Suprapubic skin (tissue), 4 donors: ENCODE results near the gene ITSN1. TPM values are rescaled to one million over a fixed set of nuclear protein-coding genes. Genes with fewer than 3 reads are reported as not detected.
A peak's percentile ranks its signal among the peaks of the same experiment; 100 is the strongest.

Source experiments
- DNase-seq, 2 donors: peaks; one replicate each; pipeline ENCODE4 v3.0.0-alpha.2; 2019; ENCODE audit warnings: low spot score in 2 of 2
- H3K27ac ChIP-seq: fragments of 200-600 bp; sonication (generic); one replicate; pipeline ENCODE4 v1.5.1; 2019
- H3K27me3 ChIP-seq: fragments of 200-600 bp; sonication (generic); one replicate; pipeline ENCODE4 v1.5.1; 2019
- H3K36me3 ChIP-seq: fragments of 200-600 bp; sonication (generic); one replicate; pipeline ENCODE4 v1.5.1; 2019
- H3K4me1 ChIP-seq: fragments of 200-600 bp; sonication (generic); one replicate; pipeline ENCODE4 v1.5.1; 2019
- H3K4me3 ChIP-seq: fragments of 200-600 bp; sonication (generic); one replicate; pipeline ENCODE4 v1.5.1; 2019; ENCODE audit warnings: mild to moderate bottlenecking
- H3K9me3 ChIP-seq: fragments of 200-600 bp; sonication (generic); one replicate; pipeline ENCODE4 v1.5.1; 2019
- CTCF ChIP-seq, 2 donors: fragments of 200-600 bp in 1 of 2; fragments of 450-650 bp in 1 of 2; sonication (generic) in 1 of 2; IDR thresholded peaks; one replicate each; pipeline ENCODE4 v1.5.1; 2016 to 2019; ENCODE audit warnings: antibody characterized with exemption in 2 of 2, mild to moderate bottlenecking in 1 of 2, moderate library complexity in 1 of 2
- EP300 ChIP-seq: sonication (generic); formaldehyde crosslinking; IDR thresholded peaks from one replicate; pipeline ENCODE4 v1.6.1; 2017; ENCODE audit warnings: antibody characterized with exemption
- POLR2A ChIP-seq, 2 donors: fragments of 450-650 bp; IDR thresholded peaks; one replicate each; pipeline ENCODE4 v1.6.1; 2017; ENCODE audit warnings: antibody characterized with exemption in 2 of 2, mild to moderate bottlenecking in 2 of 2, moderate library complexity in 2 of 2
- POLR2AphosphoS5 ChIP-seq, 3 donors: sonication (generic); formaldehyde crosslinking; IDR thresholded peaks; one replicate each; pipeline ENCODE4 v1.6.1; 2017; ENCODE audit warnings: antibody characterized with exemption in 3 of 3
- WGBS: methylation state at CpG from one replicate; pipeline ENCODE4 v1.1.5; 2018; 5-methylcytosine and 5-hydroxymethylcytosine counted together
- total RNA-seq, 4 donors: library from RNA; depleted of rRNA; stranded (reverse); fragments of >200 nt; gene quantifications; one replicate each; pipeline ENCODE4 v1.1.0, GENCODE V29; 2016

ITSN1 gene
- total RNA-seq, 4 donors from 2014 or later: 23.8 to 53.3 (median 35.2) TPM

GRCh38 chr21:33855190-33855589 lies 212.9 kb downstream of the ITSN1 start:
- Histone ChIP-seq H3K4me1 (peaks cover 16% of the 10 kb centered on the region), H3K36me3 (no peaks in the 10 kb centered on the region), H3K9me3 (no peaks in the 10 kb centered on the region), H3K27ac (no peak overlapping the region), H3K27me3 (no peaks in the 10 kb centered on the region), H3K4me3 (no peak overlapping the region)
- TF ChIP-seq POLR2AphosphoS5 (IDR thresholded peaks at IDR 0.05) (no peak), POLR2A (IDR thresholded peaks at IDR 0.05) (no peak), CTCF (IDR thresholded peaks at IDR 0.05) (no peak), EP300 (no peak)
- DNase-seq: no peak
- 97% methylated on average over 6 of the region's 6 CpGs for whole genome bisulfite sequencing

- Histone ChIP-seq H3K27ac (no peak overlapping the region), H3K4me3 (no peak overlapping the region), H3K9me3 (no peaks in the 10 kb centered on the region), H3K27me3 (no peaks in the 10 kb centered on the region), H3K4me1 (peaks cover 16% of the 10 kb centered on the region), H3K36me3 (no peaks in the 10 kb centered on the region)
- TF ChIP-seq EP300: no peak
- TF ChIP-seq POLR2AphosphoS5 (IDR thresholded peaks at IDR 0.05): no peak
- no peak for TF ChIP-seq POLR2A (IDR thresholded peaks at IDR 0.05)
- TF ChIP-seq CTCF (IDR thresholded peaks at IDR 0.05): no peak
- WGBS: 82% methylated on average over 17 of the region's 17 CpGs
- DNase-seq: no peak
Observed at GRCh38 chr21:33856893-33857527, 214.7 kb downstream of the ITSN1 start.

GRCh38 chr21:33857846-33858666 lies 215.8 kb downstream of the ITSN1 start:
- H3K36me3 ChIP-seq: no peaks in the 10 kb centered on the region
- no peaks in the 10 kb centered on the region for H3K9me3 ChIP-seq
- H3K4me1 ChIP-seq: peaks cover 16% of the 10 kb centered on the region
- peak overlapping the region; percentile 22 for H3K27ac ChIP-seq
- 77% methylated on average over 16 of the region's 25 CpGs for WGBS
- DNase-seq: no peak
- TF ChIP-seq EP300: no peak
- peak in 1 of 3 donors; percentile 20 for TF ChIP-seq POLR2AphosphoS5 (IDR thresholded peaks at IDR 0.05)
- H3K4me3 ChIP-seq: no peak overlapping the region
- H3K27me3 ChIP-seq: no peaks in the 10 kb centered on the region

- TF ChIP-seq POLR2A (IDR thresholded peaks at IDR 0.05): no peak
- no peak for TF ChIP-seq POLR2AphosphoS5 (IDR thresholded peaks at IDR 0.05)
- TF ChIP-seq EP300: no peak
- no peak for TF ChIP-seq CTCF (IDR thresholded peaks at IDR 0.05)
- Histone ChIP-seq H3K36me3 (no peaks in the 10 kb centered on the region), H3K4me1 (peaks cover 16% of the 10 kb centered on the region), H3K4me3 (no peak overlapping the region), H3K9me3 (no peaks in the 10 kb centered on the region), H3K27ac (peak overlapping the region; percentile 22), H3K27me3 (no peaks in the 10 kb centered on the region)
- WGBS: 66% methylated on average over 15 of the region's 15 CpGs
- DNase-seq: no peak
Observed at GRCh38 chr21:33858667-33859372, 216.5 kb downstream of the ITSN1 start.

GRCh38 chr21:33859373-33860102 lies 217.2 kb downstream of the ITSN1 start:
- TF ChIP-seq POLR2AphosphoS5 (IDR thresholded peaks at IDR 0.05) (no peak), POLR2A (IDR thresholded peaks at IDR 0.05) (no peak), EP300 (no peak), CTCF (IDR thresholded peaks at IDR 0.05) (no peak)
- no peak overlapping the region for H3K4me3 ChIP-seq
- WGBS: 87% methylated on average over 18 of the region's 18 CpGs
- no peaks in the 10 kb centered on the region for H3K9me3 ChIP-seq
- peaks cover 15% of the 10 kb centered on the region for H3K4me1 ChIP-seq
- no peak overlapping the region for H3K27ac ChIP-seq
- H3K36me3 ChIP-seq: no peaks in the 10 kb centered on the region
- H3K27me3 ChIP-seq: no peaks in the 10 kb centered on the region
- DNase-seq: no peak
